GM19463 (cell line): ENCODE data around the gene MKKS.
"Not testable (repeated sequence)": the region's sequence is repeated elsewhere in the genome, so short reads cannot be mapped to it uniquely, and the experiment has no call there.

ENCODE experiments used
- ATAC-seq: cut with Tn5 transposase; IDR thresholded peaks from one replicate; pipeline ENCODE4 v1.9.1; 2021; ENCODE audit warnings: mild to moderate bottlenecking, moderate library complexity; ENCODE audit not compliant: unreplicated experiment

MKKS gene

DNA sequence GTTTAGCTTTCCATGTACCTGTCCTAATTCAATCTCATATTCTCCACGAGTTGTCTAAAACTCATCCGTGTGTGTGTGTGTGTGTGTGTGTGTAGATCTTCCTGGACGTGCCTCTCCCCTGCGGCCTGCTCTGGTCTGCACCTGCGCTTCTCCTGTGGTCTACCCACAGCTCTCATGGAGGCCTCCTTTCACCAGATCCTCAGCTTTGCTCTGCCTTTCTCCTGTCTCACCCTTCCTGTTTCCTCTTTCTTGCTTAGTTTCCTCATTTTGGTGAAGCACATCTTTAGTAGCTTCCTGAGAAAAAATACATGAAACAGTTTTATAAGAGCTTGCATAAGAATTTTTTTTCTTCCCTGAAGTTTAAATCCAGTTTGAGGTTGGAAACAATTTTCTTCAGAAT lies 19.2 kb upstream of the MKKS start:
- peak; percentile 96 for ATAC-seq

DNA sequence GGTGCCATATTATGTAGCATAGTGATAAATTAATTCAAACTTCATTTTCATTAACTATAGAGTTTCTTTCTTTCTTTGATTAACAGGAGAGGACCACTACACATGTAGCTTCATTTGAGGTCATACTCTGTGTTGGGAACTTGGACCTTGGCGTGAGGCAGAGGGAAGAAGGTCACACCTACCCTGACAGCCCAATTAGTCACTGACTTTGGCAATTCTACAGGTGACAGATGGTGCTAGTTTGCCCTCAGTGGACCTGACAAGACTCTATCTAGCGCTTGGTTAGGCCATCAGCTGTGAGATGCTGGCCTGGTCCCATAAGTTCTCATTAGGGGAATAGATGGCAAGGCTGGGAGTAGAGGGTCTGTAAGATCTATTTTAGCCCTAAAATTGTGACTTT lies 15.2 kb upstream of the MKKS start:
- no peak for ATAC-seq

DNA sequence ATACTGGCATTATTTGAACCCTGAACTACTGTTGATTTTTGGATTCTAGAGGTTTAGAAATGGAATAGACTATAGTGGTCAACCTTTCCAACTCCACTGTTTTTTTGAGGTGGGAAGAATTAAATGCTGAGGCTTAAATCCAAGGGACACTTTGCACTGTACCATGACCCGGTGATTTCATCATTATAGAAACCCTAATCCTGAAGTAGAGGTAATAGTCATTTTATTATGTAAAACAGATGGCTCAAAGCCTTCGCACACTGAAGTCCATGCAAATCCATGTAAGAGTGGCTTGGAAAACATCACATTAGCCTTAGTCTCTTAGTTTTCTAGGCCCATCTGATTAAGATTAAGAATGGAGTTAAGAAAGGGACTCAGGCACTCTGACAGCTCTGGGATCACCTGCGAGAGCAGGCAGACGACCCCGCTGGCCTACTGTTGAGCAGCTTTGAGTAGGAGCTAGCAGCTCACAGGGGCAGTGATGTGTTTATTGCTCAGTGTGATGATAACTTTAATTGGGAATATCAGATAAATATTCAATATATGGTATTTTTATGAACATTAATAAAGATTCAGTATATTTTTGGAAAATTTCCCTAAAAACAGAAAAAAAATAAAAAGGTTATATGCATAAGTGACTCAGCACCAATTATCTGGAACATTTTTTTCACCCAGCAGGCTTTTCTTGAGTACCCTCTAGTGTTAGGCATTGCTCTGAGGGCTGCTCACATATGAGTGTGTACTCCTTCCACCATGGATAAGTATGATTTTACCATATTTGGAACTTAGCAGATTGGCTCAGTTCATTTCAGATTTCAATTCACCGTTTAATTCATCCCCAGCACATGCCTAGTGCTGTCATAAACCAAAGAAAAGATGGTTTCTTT lies 14.5 kb upstream of the MKKS start:
- no peak for ATAC-seq

DNA sequence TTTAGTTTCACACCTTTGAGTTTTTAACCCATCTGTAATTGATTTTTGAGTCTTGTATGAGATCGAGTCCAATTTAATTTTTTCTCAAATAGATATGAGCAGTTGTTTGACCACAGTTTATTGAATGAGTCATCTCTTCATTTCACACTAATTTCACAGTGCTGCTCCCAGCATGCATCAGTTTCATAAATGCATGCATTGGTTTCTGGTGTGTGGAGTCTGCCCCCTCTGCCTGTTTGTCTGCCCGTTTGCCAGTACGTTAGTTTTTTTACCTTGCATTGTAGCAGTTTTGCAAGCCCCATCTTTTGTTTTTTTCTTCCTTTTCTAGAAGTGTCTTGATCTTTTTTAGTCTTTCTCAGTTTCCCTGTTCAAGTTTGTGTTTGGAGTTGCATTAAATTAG lies 13.0 kb upstream of the MKKS start:
- peak; percentile 98 for ATAC-seq

DNA sequence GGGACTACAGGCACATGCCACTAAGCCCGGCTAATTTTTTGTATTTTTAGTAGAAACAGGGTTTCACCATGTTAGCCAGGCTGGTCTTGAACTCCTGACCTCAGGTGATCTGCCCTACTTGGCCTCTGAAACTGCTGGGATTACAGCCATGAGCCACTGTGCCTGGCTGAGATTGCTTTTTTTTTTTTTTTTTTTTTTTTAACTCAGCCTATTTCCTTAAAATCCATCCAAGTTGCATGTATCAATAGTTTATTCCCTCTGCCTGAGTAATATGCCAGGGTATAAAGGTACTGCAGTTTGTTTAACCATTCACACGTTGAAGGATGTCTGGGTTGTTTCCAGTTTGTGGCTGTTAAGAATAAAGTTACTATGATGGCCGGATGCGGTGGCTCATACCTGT lies 11.7 kb upstream of the MKKS start:
- ATAC-seq: no peak

DNA sequence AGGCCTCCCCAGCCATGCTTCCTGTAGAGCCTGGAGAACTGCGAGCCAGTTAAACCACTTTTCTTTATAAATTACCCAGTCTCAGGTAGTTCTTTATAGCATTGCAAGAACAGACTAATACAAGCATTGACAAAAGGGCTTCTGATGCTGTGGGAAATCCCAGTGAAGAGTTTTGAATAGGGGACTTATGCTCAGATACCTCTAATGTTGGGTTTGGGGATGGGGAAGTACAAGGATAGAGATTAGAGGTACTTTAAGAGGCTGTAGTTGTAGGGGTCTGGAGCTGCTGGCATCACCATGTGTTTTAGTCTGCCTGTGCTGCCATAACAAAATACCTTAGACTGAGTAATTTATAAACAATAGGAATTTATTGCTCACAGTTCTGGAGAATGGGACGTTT lies 9.9 kb upstream of the MKKS start:
- ATAC-seq: no peak

DNA sequence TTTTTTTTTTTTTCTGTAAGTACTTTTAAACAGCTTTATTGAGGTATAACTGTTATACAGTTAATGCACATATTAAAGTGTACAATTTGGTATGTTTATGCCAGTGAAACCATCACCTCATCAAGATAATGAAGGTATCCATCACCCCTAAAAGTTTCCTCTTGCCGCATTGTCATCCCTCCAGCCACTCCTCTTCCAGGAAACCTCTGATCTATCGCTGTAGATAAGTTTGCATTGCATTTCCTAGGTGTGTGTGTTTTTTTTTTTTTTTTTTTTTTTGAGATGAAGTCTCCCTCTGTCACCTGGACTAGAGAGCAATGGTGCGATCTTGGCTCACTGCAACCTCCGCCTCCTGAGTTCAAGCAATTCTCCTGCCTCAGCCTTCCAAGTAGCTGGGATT lies 4.2 kb upstream of the MKKS start:
- ATAC-seq: no peak

DNA sequence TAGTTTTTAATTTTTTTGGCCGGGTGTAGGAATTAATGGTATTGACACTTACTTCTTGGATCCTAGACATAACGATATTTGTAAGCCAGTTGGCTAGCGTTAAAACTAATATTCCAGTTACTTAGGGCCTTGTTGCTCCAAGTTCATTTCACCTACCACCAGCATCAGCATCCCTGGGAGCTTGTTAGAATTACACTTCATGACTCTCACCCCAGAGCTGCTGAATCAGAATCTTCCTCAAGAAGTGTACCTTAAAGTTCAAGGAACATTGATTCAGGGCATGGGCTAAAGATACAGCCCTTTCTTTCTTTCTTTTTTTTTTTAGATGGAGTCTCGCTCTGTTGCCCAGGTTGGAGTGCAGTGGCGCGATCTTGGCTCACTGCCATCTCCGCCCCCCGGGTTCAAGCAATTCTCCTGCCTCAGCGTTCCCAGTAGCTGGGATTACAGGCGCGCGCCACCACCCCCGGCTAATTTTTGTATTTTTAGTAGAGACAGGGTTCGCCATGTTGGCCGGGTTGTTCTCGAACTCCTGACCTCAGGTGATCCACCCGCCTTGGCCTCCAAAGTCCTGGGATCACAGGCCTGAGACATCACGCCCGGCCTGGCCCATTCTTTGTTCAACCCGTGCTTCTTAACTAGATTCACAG lies 2.2 kb upstream of the MKKS start:
- no peak for ATAC-seq

DNA sequence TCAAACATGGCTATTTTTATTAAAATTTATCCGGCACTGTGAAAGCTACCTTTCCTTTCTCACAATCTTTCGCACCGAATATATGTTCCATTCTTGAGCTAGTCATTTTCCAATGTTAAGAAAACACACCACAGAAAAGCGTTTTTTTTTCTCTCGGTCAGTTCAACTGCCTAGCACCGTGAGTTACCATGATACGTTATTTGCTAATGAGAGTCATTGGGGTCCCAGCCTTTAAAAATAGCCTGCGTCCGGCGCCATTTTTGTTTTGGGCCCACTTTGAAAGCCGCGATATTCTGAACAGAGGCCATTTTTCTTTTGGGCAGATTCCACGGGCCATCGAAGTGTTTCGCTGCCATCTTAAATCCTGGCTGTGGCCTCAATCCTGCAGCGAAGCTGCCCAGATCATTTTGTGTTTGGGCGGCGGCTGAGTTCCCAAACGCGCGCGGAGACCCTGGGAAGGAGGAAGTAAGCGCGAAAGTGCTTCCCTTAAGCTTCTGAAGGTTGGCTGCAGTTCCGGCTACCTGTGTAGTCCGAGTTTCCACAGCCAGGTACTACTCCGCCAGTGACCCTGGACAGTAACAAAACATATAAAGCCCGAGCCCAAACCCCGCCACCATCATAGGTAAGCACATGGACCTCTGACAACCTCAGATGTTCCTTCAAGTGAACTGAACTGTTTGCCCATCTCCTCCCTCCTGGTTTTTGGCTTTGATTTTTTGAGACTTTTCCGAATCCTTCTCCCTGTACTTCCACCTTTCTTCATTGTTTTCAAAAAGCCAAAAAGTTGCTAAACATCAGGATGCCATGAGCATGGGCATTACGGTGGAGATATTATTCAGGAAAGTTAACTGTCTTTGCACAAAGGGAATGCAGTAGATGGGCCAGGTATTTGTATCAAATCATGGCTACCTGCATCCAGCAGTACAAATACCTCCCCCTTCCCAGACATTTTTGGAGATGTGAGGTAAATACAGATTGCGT lies 1.1 kb upstream of the MKKS start, which contains the start of gene SLX4IP:
Gene SLX4IP (plus strand): TSS at position 474 of the 981 bp plus-strand sequence. CDS start 22,900 bp downstream, outside the sequence.
- ATAC-seq: peak; percentile 51

DNA sequence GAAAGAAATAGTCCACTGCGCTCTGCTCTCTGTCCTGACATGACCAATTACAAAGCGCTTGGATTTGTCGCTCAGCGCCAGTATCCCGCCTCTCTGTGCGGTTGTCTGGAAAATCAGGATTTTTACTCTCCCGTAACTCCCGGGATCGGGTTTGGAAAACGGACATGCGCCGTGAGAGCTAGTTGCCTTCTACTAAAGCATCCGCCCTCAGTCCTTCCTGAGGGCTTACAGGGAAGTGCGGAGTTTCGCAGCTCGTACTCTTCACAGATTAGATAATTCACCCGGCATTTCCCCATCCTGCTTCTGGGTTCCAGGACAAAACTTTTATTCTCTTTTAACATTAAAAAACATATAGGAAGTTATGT lies 427 bp upstream of the MKKS start:
- peak; percentile 28 for ATAC-seq

DNA sequence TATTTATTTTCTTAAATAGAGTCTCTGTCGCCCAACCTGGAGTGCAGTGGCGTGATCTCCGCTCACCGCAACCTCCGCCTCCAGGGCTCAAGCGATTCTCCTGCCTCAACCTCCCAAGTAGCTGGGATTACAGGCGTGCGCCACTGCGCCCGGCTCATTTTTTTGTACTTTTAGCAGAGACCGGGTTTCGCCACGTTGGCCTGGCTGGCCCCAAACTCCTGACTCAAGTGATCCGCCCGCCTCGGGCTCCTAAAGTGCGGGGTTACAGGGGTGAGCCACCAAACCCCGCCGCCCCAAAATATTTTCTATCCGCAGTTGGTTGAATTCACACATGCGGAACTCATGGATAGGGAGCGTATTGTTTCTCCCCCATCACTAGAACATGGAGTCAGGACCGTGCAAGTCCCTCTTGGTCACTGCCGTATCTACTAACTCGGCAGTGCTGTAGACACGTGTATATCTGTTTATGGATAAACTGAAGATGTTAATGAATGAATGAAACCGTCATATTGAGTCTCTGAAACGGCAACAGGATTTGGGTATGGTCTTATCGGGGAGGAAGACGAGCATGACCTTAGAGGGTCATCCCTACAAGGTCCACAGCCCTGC lies 904 bp downstream of the MKKS start:
- no peak for ATAC-seq

DNA sequence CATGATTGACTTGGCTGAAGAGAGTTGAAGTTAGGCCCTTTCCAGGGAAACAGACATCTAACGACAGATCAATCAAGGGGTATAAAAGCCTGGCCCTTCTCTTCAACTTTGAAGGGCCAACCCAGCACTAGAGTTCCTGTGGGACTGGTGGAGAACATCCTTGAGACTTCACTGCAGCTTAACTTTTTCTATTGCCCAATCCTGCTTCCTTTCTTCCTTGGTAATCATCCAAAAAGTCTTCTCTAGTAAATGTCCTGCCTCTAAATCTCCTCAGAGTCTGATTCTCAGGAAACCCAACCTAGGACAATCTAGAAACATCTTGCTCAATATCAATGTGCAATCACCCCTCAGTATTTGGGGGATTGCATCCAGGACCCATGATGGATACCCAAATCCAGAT lies 1.9 kb downstream of the MKKS start:
- ATAC-seq: no peak

DNA sequence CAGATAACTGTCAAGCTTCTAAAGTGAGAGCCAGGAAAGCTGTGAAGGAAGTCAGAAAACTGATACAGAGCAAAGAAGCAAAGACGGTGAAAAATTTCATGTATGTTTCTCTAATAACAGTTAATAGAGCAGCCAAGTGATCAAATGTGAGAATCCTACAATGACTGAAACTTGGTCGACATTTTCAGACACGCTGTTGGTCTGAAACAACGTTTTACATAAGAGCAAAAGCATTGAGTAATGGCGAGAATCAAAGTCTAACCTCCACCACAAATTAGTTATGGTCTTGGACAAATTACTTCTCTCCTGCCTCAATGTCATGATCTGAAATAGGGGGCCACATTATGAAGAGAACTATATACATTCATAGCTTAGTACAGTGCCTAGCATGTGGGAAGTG lies 3.3 kb downstream of the MKKS start:
- ATAC-seq: no peak

DNA sequence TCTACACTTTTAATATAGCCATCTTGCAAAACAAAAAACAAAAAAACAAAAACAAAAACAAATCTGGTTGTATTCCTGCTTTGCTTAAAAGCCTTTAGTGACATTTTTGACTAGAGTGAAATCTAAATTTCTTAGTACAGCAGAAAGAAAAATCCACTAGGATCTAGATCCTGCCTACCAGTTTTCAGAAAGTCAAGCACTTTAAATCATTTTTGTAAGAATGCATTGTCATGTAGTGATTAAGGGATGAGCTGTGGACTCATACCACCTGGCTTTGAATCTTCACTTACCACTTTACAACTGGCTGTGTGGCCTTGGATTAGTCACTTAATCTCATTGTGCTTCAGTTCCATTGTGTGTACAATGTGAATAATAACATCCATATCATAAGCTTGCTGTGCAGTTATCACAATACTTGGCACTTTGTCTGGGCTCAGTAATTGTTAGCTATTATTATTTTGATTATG lies 4.0 kb downstream of the MKKS start:
- no peak for ATAC-seq

DNA sequence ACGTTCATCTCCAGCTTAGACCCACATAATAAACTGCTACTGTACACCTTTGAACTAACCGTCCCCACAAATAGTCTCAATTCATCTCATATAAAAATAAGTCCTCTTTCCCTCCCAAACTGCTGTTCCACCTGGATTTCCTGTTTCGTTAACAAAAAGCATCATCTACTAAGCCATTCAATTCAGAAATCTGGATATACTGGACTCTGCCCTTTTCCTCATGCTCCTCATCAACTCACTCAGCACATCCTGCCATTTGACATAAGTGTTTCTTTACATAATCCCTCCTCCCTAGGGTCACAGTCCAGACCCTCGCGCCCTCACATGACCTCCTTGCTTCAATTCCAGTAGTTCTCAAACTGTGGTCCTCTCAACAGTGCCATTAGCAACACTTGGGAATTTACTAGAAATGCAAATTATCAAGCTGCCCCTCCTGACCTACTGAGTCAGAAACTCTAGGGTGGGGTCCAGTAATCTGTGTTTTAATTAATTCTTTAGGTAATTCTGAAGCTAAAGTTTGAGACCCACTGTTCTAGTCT lies 4.5 kb downstream of the MKKS start:
- ATAC-seq: no peak

DNA sequence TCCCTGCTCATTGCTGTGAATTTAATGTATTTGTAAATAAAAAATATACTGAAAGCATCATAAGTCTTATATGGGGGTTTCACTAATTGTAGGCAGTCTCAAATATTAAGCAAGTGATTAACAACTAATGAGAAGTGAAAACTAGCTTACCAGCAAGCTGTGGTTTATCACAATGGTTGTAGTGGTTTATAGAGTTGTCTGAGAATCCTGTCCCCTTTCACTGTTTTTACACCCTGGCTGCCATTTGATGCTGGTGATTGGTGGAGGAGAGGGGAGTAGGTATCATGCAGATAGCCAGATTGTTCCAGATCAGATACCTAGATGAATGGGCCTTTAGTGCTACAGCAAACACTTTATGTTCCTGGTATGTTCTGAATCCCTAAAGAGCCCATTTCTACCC lies 6.0 kb downstream of the MKKS start:
- ATAC-seq: peak; percentile 33

DNA sequence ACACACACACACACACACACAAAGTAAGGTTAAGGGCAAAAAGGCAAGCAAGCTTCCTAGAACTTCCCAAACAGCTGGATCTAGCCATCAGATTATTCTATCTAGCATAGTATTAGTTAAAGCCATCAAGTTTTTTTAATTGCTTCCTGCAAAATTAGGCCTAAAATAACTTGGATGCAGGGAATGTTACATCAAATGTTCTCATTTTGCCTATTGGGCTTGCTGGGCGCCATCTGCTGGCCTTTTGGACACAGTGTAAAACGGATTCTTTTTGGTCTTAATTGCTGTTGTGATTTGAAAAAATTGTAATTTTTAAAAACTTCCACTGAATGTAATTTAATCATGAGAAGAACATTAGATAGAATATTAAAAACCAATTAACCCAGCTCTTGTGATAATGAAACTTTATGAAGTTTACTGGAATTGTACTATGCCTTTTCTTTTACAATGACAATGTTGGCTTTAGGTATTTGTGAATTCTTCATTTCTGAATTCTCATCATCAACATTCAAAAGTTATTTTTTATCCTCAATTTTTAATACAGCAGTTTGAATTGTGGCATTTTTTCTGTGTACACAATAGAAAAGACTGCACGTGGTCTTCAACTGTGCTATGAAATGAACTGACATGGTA lies 6.8 kb downstream of the MKKS start:
- ATAC-seq: no peak

DNA sequence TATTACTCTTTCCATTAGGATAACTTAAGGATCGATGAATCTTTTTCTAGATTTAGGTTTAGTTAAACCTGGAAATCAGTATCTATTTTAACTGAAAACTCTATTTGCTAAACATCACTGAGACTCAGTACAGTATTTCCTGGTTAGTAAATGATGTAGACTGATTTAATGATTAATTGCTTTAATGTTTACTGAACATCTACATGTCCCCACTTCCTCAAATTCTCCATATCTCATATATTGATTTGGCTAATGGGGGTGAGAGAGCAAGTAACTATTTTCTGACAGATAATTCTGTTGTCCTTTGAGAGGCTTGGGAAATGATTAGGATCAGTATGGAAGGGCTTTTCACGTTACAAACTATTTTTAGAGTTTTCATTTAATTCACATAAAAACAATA lies 10.3 kb downstream of the MKKS start:
- no peak for ATAC-seq

DNA sequence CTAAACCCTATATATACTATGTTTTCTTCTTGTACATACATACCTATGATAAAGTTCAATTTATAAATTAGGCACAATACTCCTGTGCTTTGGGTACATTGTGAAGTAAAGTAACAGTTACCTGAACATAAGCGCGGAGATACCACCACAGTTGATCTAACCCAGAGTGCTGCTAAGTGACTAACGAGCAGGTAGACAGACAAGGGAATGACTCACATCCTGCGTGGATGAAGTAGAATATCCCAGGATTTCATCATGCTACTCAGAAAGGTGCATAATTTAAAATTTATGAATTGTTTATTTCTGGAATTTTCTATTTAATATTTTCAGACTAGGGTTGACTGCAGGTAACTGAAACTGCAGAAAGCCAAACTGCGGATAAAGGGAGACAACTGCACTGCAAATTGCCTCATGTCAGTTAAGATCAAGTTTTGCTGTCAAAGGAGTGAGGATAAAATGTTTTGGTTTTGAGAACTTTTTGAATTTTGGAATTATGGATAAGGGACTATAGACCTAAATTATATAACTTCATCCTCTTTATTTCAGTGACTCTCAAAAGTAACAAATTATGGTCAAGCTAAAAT lies 14.4 kb downstream of the MKKS start:
- no peak for ATAC-seq

DNA sequence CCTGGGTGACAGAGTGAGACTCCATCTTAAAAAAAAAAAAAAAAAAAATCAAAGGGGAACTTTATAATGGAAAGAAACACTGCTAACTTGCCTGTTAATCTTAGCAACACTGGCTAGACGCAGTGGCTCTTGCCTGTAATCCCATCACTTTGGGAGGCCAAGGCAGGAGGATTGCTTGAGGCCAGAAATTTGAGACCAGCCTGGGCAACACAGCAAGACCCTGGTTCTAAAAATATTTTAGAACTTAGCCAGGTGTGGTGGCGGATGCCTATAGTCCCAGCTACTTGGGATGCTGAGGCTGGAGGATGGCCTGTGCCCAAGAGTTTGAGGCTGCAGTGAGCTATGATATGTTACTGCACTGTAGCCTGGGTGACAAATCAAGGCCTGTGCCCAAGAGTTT lies 16.8 kb downstream of the MKKS start:
- ATAC-seq: not testable (repeated sequence)
